ENCODE data around the gene PCDHGA4.

The PCDHGA4 gene

GRCh38 chr5:141360685-141361084 is 5.9 kb downstream of the PCDHGA4 start:
- ChIA-PET CTCF (no interaction called here), POLR2A (no interaction called here)
- no peak for DNase-seq (ENCODE audit: extremely low spot score)
- TF ChIP-seq ARNT (IDR thresholded peaks at IDR 0.05) (no peak), BHLHE40 (IDR thresholded peaks at IDR 0.05; ENCODE audit: borderline replicate concordance) (no peak), ZNF384 (IDR thresholded peaks at IDR 0.05) (no peak), CTBP1 (IDR thresholded peaks at IDR 0.05; ENCODE audit: borderline replicate concordance) (no peak), SP1 (IDR thresholded peaks at IDR 0.05) (no peak), TARDBP (IDR thresholded peaks at IDR 0.05) (no peak), SUZ12 (IDR thresholded peaks at IDR 0.05) (no peak), HDGF (IDR thresholded peaks at IDR 0.05; ENCODE audit: borderline replicate concordance) (no peak), FOXM1 (IDR thresholded peaks at IDR 0.05; ENCODE audit: borderline replicate concordance) (no peak), ELF4 (IDR thresholded peaks at IDR 0.05) (no peak), L3MBTL2 (conservative IDR thresholded peaks at IDR 0.05) (no peak), PKNOX1 (IDR thresholded peaks at IDR 0.05) (no peak), LEF1 (IDR thresholded peaks at IDR 0.05; ENCODE audit: borderline replicate concordance) (no peak), FOXA1 (IDR thresholded peaks at IDR 0.05) (no peak), NFRKB (IDR thresholded peaks at IDR 0.05) (no peak), FOXK2 (IDR thresholded peaks at IDR 0.05) (no peak)

GRCh38 chr5:141362719-141363118 is 7.9 kb downstream of the PCDHGA4 start:
- TF ChIP-seq SUZ12 (IDR thresholded peaks at IDR 0.05), result no peak
- TF ChIP-seq FOXM1 (IDR thresholded peaks at IDR 0.05; ENCODE audit: borderline replicate concordance), result no peak
- TF ChIP-seq LEF1 (IDR thresholded peaks at IDR 0.05; ENCODE audit: borderline replicate concordance), result no peak
- TF ChIP-seq FOXA1 (IDR thresholded peaks at IDR 0.05), result no peak
- TF ChIP-seq CTBP1 (IDR thresholded peaks at IDR 0.05; ENCODE audit: borderline replicate concordance), result no peak
- TF ChIP-seq ELF4 (IDR thresholded peaks at IDR 0.05), result no peak
- POLR2A ChIA-PET, result no interaction called here
- DNase-seq (ENCODE audit: extremely low spot score), result no peak
- CTCF ChIA-PET, result no interaction called here

GRCh38 chr5:141363952-141364660 is 9.3 kb downstream of the PCDHGA4 start, which contains the start of gene PCDHGA5:
PCDHGA5 (plus strand) TSS chr5:141364162; CDS start chr5:141364331, 169 bp downstream.
- no peak for TF ChIP-seq L3MBTL2 (conservative IDR thresholded peaks at IDR 0.05)
- TF ChIP-seq TARDBP (IDR thresholded peaks at IDR 0.05), result no peak
- no peak for TF ChIP-seq ELF4 (IDR thresholded peaks at IDR 0.05)
- no peak for TF ChIP-seq ZNF384 (IDR thresholded peaks at IDR 0.05)
- TF ChIP-seq LEF1 (IDR thresholded peaks at IDR 0.05; ENCODE audit: borderline replicate concordance), result no peak
- TF ChIP-seq HDGF (IDR thresholded peaks at IDR 0.05; ENCODE audit: borderline replicate concordance), result no peak
- TF ChIP-seq FOXM1 (IDR thresholded peaks at IDR 0.05; ENCODE audit: borderline replicate concordance), result no peak
- TF ChIP-seq FOXA1 (IDR thresholded peaks at IDR 0.05), result no peak
- no peak for TF ChIP-seq FOXK2 (IDR thresholded peaks at IDR 0.05)
- TF ChIP-seq SUZ12 (IDR thresholded peaks at IDR 0.05), result no peak
- TF ChIP-seq BHLHE40 (IDR thresholded peaks at IDR 0.05; ENCODE audit: borderline replicate concordance), result no peak
- TF ChIP-seq SP1 (IDR thresholded peaks at IDR 0.05), result no peak
- TF ChIP-seq NFRKB (IDR thresholded peaks at IDR 0.05), result no peak
- no peak for TF ChIP-seq CTBP1 (IDR thresholded peaks at IDR 0.05; ENCODE audit: borderline replicate concordance)
- POLR2A ChIA-PET, result no interaction called here
- CTCF ChIA-PET, result interaction anchor here (0.6 kb wide), 1 partner anchor 44 kb away, joined by 3 read pairs; no protein-coding TSS in a partner anchor
- DNase-seq (ENCODE audit: extremely low spot score), result no peak

- TF ChIP-seq L3MBTL2 (conservative IDR thresholded peaks at IDR 0.05), result no peak
- TF ChIP-seq ZNF384 (IDR thresholded peaks at IDR 0.05), result no peak
- TF ChIP-seq LEF1 (IDR thresholded peaks at IDR 0.05; ENCODE audit: borderline replicate concordance), result no peak
- no peak for TF ChIP-seq CTBP1 (IDR thresholded peaks at IDR 0.05; ENCODE audit: borderline replicate concordance)
- no peak for TF ChIP-seq SUZ12 (IDR thresholded peaks at IDR 0.05)
- no peak for TF ChIP-seq NFRKB (IDR thresholded peaks at IDR 0.05)
- TF ChIP-seq SP1 (IDR thresholded peaks at IDR 0.05), result no peak
- TF ChIP-seq ELF4 (IDR thresholded peaks at IDR 0.05), result no peak
- no peak for TF ChIP-seq FOXK2 (IDR thresholded peaks at IDR 0.05)
- no peak for TF ChIP-seq TARDBP (IDR thresholded peaks at IDR 0.05)
- no peak for TF ChIP-seq PKNOX1 (IDR thresholded peaks at IDR 0.05)
- TF ChIP-seq HDGF (IDR thresholded peaks at IDR 0.05; ENCODE audit: borderline replicate concordance), result no peak
- no peak for TF ChIP-seq FOXM1 (IDR thresholded peaks at IDR 0.05; ENCODE audit: borderline replicate concordance)
- no peak for TF ChIP-seq BHLHE40 (IDR thresholded peaks at IDR 0.05; ENCODE audit: borderline replicate concordance)
- TF ChIP-seq ARNT (IDR thresholded peaks at IDR 0.05), result no peak
- no peak for TF ChIP-seq FOXA1 (IDR thresholded peaks at IDR 0.05)
- POLR2A ChIA-PET, result no interaction called here
- DNase-seq (ENCODE audit: extremely low spot score), result no peak
- CTCF ChIA-PET, result no interaction called here
Observed at GRCh38 chr5:141366016-141366896, 11.4 kb downstream of the PCDHGA4 start.

GRCh38 chr5:141369994-141370848 is 15.4 kb downstream of the PCDHGA4 start, which contains the start of gene PCDHGB3:
PCDHGB3 (plus strand) TSS chr5:141370242; CDS start chr5:141370395, 153 bp downstream.
- POLR2A ChIA-PET, result no interaction called here
- TF ChIP-seq BHLHE40 (IDR thresholded peaks at IDR 0.05; ENCODE audit: borderline replicate concordance) (no peak), ARNT (IDR thresholded peaks at IDR 0.05) (no peak), HDGF (IDR thresholded peaks at IDR 0.05; ENCODE audit: borderline replicate concordance) (no peak), SUZ12 (IDR thresholded peaks at IDR 0.05) (no peak), PKNOX1 (IDR thresholded peaks at IDR 0.05) (no peak), SP1 (IDR thresholded peaks at IDR 0.05) (no peak), NFRKB (IDR thresholded peaks at IDR 0.05) (no peak)
- CTCF ChIA-PET, result interaction anchor here (0.6 to 1.7 kb wide), 4 partner anchors 51 to 194 kb away, joined by 3 to 6 read pairs (median 4); partner anchors contain the start of gene PCDHGA11
- peak; percentile 48 for DNase-seq (ENCODE audit: extremely low spot score)
